Measurements from ENCODE around the gene SMYD2. TPM values are rescaled to one million over a fixed set of nuclear protein-coding genes. Genes with fewer than 3 reads are reported as not detected.

The SMYD2 gene
- total and polyA plus RNA-seq, 2 donors (not counting 3 experiments of a cell fraction or from before 2014, with no cell fraction given): 8.0 to 20.9 TPM

DNA sequence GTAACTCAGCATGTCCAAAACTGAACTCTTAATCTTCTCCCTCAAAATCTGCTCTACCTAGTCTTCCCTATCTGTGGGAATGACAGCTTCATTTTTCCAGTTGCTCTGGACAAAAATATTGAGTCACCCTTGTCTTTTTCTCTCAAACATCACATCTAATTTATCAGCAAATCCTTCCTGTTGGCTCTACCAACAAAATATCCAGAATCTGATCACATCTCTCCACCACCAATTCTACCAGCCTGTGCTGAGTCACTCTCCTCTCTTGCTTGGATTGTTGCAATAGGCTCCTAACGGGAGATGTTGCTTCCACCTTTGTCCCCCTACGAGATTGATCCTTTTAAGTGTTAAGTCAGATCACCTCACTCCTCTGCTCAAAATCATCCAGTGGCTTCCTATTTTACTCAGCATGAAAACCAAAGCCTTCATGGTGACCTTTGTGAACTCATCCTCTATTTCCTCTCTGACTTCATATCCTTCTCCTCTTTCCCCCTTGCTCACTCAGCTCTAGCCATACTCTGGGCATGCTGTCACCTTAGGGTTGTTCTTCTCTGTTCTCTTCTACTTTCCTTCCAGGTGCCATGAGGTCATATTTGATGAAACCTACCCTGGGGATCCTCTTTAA, 21.5 kb upstream of the SMYD2 start:
- dilution Hi-C loops (cut with MboI; ENCODE audit: extremely low pct_ligation_motif_present, low sequenced_read_pairs): no loop called here
- POLR2A ChIA-PET: no interaction called here

More for the DNA sequence above, 21.5 kb upstream of the SMYD2 start:
- Histone ChIP-seq H3K36me3 (ENCODE audit: control insufficient read depth in 2 of 2, extremely low read depth in 1 of 2, insufficient read depth in 2 of 2, low read length in 2 of 2) (no peaks in the 10 kb centered on the region), H3K4me2 (ENCODE audit: insufficient read depth, low read length) (peak overlapping the region; percentile 26), H3K4me3 (replicated peaks in 1 of 3; ENCODE audit: insufficient read depth in 1 of 3, low read depth in 1 of 3, low read length in 3 of 3) (no peak overlapping the region), H4K20me1 (replicated peaks; ENCODE audit: control insufficient read depth, extremely low read depth, insufficient read depth, low read length) (no peaks in the 10 kb centered on the region), H3K9me3 (replicated peaks; ENCODE audit: control insufficient read depth, insufficient read depth, low read length) (no peaks in the 10 kb centered on the region), H3K79me2 (ENCODE audit: control insufficient read depth, insufficient read depth, low read length) (no peaks in the 10 kb centered on the region), H3K9me1 (replicated peaks; ENCODE audit: control insufficient read depth, extremely low read depth, insufficient read depth, low read length) (no peaks in the 10 kb centered on the region), H3K4me1 (ENCODE audit: control insufficient read depth, extremely low read depth, insufficient read depth, low read length) (peaks cover 24% of the 10 kb centered on the region), H2AFZ (ENCODE audit: low read depth, low read length) (peak overlapping the region; percentile 26), H3K27me3 (ENCODE audit: control insufficient read depth in 2 of 2, insufficient read depth in 2 of 2, low read length in 2 of 2) (peaks cover 0 to 1% of the 10 kb centered on the region in 2 experiments), H3K27ac (ENCODE audit: insufficient read depth, low read depth, low read length) (peak overlapping the region; percentile 19), H3K9ac (replicated peaks; ENCODE audit: extremely low read depth, insufficient read depth, low read length) (no peak overlapping the region)
- FAIRE-seq (peak; percentile 8), DNase-seq (ENCODE audit: low read depth, low spot score) (peak; percentile 42)
- CTCF ChIA-PET: interaction anchor here (1.0 to 7.0 kb wide), 5 partner anchors 18 to 69 kb away, joined by 3 to 284 read pairs (median 22); no protein-coding TSS in a partner anchor
- intact Hi-C loops (cut with micrococcal nuclease): no loop called here
- peak; percentile 40 for TF ChIP-seq FOS (IDR thresholded peaks at IDR 0.05; ENCODE audit: borderline replicate concordance, insufficient read depth, low read length)
- TF ChIP-seq, protein P1, sequence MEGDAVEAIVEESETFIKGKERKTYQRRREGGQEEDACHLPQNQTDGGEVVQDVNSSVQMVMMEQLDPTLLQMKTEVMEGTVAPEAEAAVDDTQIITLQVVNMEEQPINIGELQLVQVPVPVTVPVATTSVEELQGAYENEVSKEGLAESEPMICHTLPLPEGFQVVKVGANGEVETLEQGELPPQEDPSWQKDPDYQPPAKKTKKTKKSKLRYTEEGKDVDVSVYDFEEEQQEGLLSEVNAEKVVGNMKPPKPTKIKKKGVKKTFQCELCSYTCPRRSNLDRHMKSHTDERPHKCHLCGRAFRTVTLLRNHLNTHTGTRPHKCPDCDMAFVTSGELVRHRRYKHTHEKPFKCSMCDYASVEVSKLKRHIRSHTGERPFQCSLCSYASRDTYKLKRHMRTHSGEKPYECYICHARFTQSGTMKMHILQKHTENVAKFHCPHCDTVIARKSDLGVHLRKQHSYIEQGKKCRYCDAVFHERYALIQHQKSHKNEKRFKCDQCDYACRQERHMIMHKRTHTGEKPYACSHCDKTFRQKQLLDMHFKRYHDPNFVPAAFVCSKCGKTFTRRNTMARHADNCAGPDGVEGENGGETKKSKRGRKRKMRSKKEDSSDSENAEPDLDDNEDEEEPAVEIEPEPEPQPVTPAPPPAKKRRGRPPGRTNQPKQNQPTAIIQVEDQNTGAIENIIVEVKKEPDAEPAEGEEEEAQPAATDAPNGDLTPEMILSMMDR (IDR thresholded peaks at IDR 0.05; ENCODE audit: extremely low read depth in 1 of 2, insufficient read depth in 1 of 2, low read depth in 1 of 2, low read length in 2 of 2): no peak
- TF ChIP-seq, protein P2, sequence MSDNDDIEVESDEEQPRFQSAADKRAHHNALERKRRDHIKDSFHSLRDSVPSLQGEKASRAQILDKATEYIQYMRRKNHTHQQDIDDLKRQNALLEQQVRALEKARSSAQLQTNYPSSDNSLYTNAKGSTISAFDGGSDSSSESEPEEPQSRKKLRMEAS (IDR thresholded peaks at IDR 0.05; ENCODE audit: insufficient read depth, insufficient read length): no peak
- TF ChIP-seq EZH2 (IDR thresholded peaks at IDR 0.05; ENCODE audit: borderline replicate concordance, low read depth, low read length, severe bottlenecking): no peak
- TF ChIP-seq GATA2 (IDR thresholded peaks at IDR 0.05; ENCODE audit: insufficient read depth, insufficient read length, low read depth, low read length): peak; percentile 49
- TF ChIP-seq MYC (IDR thresholded peaks at IDR 0.05; ENCODE audit: low read depth, low read length): no peak
- TSS peak; percentile 28 for BruUV-seq (replicated peaks)
